Fibroblast of lung (primary cell): ENCODE measurements around the gene FAM3D. TPM values are rescaled to one million over a fixed set of nuclear protein-coding genes. Genes with fewer than 3 reads are reported as not detected.

Experiments
- DNase-seq, 2 donors: peaks; one replicate each; pipeline versions ENCODE4 v3.0.0 to v3.0.0-alpha.2; 2010; ENCODE audit warnings: low read depth in 2 of 2
- H2AFZ ChIP-seq: 2 replicates; pipeline ENCODE4 v1.5.1; 2012; ENCODE audit warnings: low read length, control low read depth, inconsistent platforms
- H3K27ac ChIP-seq: 2 replicates; pipeline ENCODE4 v1.5.1; 2011; ENCODE audit warnings: low read length, control low read depth; ENCODE audit not compliant: insufficient read depth
- H3K27me3 ChIP-seq: 2 replicates; pipeline ENCODE4 v1.5.1; 2011; ENCODE audit warnings: mild to moderate bottlenecking, low read length; ENCODE audit not compliant: control insufficient read depth, insufficient read depth
- H3K36me3 ChIP-seq: 2 replicates; pipeline ENCODE4 v1.5.1; 2011; ENCODE audit warnings: low read length; ENCODE audit not compliant: control insufficient read depth, insufficient read depth
- H3K4me1 ChIP-seq: 2 replicates; pipeline ENCODE4 v1.5.1; 2011; ENCODE audit warnings: low read length; ENCODE audit not compliant: control insufficient read depth, insufficient read depth; ENCODE audit errors: extremely low read depth
- H3K4me2 ChIP-seq: 2 replicates; pipeline ENCODE4 v1.5.1; 2011; ENCODE audit warnings: low read length, control low read depth; ENCODE audit not compliant: insufficient read depth; ENCODE audit errors: extremely low read depth
- H3K4me3 ChIP-seq, 4 experiments: fragments of 200-600 bp in 1 of 4; sonication (generic) in 1 of 4; replicated peaks in 1 of 4; 2 replicates each; pipeline ENCODE4 v1.5.1; 2011 to 2016; ENCODE audit warnings: low read length in 4 of 4, low read depth in 3 of 4, mild to moderate bottlenecking in 3 of 4, control low read depth in 2 of 4, inconsistent platforms in 1 of 4, mixed read lengths in 1 of 4; ENCODE audit not compliant: insufficient read depth in 1 of 4; ENCODE audit errors: control extremely low read depth in 1 of 4
- H3K79me2 ChIP-seq: 2 replicates; pipeline ENCODE4 v1.5.1; 2012; ENCODE audit warnings: mild to moderate bottlenecking, low read length, inconsistent platforms; ENCODE audit not compliant: control insufficient read depth, insufficient read depth
- H3K9ac ChIP-seq: 2 replicates; pipeline ENCODE4 v1.5.1; 2011; ENCODE audit warnings: mild to moderate bottlenecking, low read length, control low read depth; ENCODE audit not compliant: insufficient read depth
- H3K9me3 ChIP-seq: 2 replicates; pipeline ENCODE4 v1.5.1; 2012; ENCODE audit warnings: low read depth, low read length; ENCODE audit not compliant: control insufficient read depth, insufficient read depth
- H4K20me1 ChIP-seq: 2 replicates; pipeline ENCODE4 v1.5.1; 2011; ENCODE audit warnings: low read length; ENCODE audit not compliant: control insufficient read depth, insufficient read depth; ENCODE audit errors: extremely low read depth
- EZH2 ChIP-seq: IDR thresholded peaks from 2 replicates; pipeline ENCODE4 v1.5.1; 2012; ENCODE audit warnings: low read length, control low read depth, mild to moderate bottlenecking; ENCODE audit errors: missing control alignments
- polyA plus RNA-seq, 2 donors: library from polyadenylated mRNA; depleted of rRNA in 1 of 2; stranded (reverse) in 1 of 2; unstranded in 1 of 2; fragments of >200 nt; gene quantifications; 2 replicates each; pipeline ENCODE4 v1.2.1, GENCODE V29; 2011 to 2012; ENCODE audit warnings: missing spikeins in 1 of 2
- total RNA-seq: library from RNA; depleted of rRNA; stranded (reverse); fragments of >200 nt; gene quantifications from 2 replicates; pipeline ENCODE4 v1.2.1, GENCODE V29; 2014
- TF ChIP-seq, protein P1 (sequence below), 2 donors: IDR thresholded peaks in 1 of 2; conservative IDR thresholded peaks in 1 of 2; 1 replicate in 1 of 2; 2 replicates in 1 of 2; pipeline ENCODE4 v1.5.1; 2011 to 2012; ENCODE audit warnings: low read length in 2 of 2, control low read depth in 1 of 2, inconsistent platforms in 1 of 2, low read depth in 1 of 2, mild to moderate bottlenecking in 1 of 2

The FAM3D gene
- total and polyA plus RNA-seq, 2 donors (not counting 1 experiment from before 2014, with no cell fraction given) = not detected

- Histone ChIP-seq H3K4me1 (no peaks in the 10 kb centered on the region), H3K27ac (no peak overlapping the region), H3K79me2 (no peaks in the 10 kb centered on the region), H3K9me3 (no peaks in the 10 kb centered on the region), H3K4me2 (no peak overlapping the region), H3K36me3 (no peaks in the 10 kb centered on the region), H2AFZ (no peak overlapping the region), H3K4me3 (no peak overlapping the region), H4K20me1 (no peaks in the 10 kb centered on the region), H3K9ac (no peak overlapping the region), H3K27me3 (peaks cover 3% of the 10 kb centered on the region)
- DNase-seq = no peak
- TF ChIP-seq, protein P1, sequence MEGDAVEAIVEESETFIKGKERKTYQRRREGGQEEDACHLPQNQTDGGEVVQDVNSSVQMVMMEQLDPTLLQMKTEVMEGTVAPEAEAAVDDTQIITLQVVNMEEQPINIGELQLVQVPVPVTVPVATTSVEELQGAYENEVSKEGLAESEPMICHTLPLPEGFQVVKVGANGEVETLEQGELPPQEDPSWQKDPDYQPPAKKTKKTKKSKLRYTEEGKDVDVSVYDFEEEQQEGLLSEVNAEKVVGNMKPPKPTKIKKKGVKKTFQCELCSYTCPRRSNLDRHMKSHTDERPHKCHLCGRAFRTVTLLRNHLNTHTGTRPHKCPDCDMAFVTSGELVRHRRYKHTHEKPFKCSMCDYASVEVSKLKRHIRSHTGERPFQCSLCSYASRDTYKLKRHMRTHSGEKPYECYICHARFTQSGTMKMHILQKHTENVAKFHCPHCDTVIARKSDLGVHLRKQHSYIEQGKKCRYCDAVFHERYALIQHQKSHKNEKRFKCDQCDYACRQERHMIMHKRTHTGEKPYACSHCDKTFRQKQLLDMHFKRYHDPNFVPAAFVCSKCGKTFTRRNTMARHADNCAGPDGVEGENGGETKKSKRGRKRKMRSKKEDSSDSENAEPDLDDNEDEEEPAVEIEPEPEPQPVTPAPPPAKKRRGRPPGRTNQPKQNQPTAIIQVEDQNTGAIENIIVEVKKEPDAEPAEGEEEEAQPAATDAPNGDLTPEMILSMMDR (conservative IDR thresholded peaks at IDR 0.05 in 1 of 2, IDR thresholded peaks at IDR 0.05 in 1 of 2; ENCODE audit: low read depth in 1 of 2, low read length in 2 of 2) = no peak
- TF ChIP-seq EZH2 = no peak
Measured at GRCh38 chr3:58657571-58658141, 8.9 kb downstream of the FAM3D start.

GRCh38 chr3:58657036-58657520 lies 9.5 kb downstream of the FAM3D start:
- no peak overlapping the region for H3K4me3 ChIP-seq
- H3K9me3 ChIP-seq = no peaks in the 10 kb centered on the region
- H3K9ac ChIP-seq = no peak overlapping the region
- no peaks in the 10 kb centered on the region for H4K20me1 ChIP-seq
- H3K27me3 ChIP-seq = no peaks in the 10 kb centered on the region
- no peaks in the 10 kb centered on the region for H3K4me1 ChIP-seq
- no peak for DNase-seq
- no peaks in the 10 kb centered on the region for H3K36me3 ChIP-seq
- H3K79me2 ChIP-seq = no peaks in the 10 kb centered on the region
- no peak overlapping the region for H2AFZ ChIP-seq
- no peak for TF ChIP-seq EZH2
- TF ChIP-seq, protein P1 (conservative IDR thresholded peaks at IDR 0.05 in 1 of 2, IDR thresholded peaks at IDR 0.05 in 1 of 2; ENCODE audit: low read depth in 1 of 2, low read length in 2 of 2) = no peak
- H3K4me2 ChIP-seq = no peak overlapping the region
- H3K27ac ChIP-seq = no peak overlapping the region

GRCh38 chr3:58656631-58657030 lies 9.9 kb downstream of the FAM3D start:
- Histone ChIP-seq H3K27ac (no peak overlapping the region), H2AFZ (no peak overlapping the region), H3K79me2 (no peaks in the 10 kb centered on the region), H4K20me1 (no peaks in the 10 kb centered on the region), H3K36me3 (no peaks in the 10 kb centered on the region), H3K27me3 (no peaks in the 10 kb centered on the region), H3K4me2 (no peak overlapping the region), H3K4me1 (no peaks in the 10 kb centered on the region), H3K9me3 (no peaks in the 10 kb centered on the region), H3K4me3 (no peak overlapping the region), H3K9ac (no peak overlapping the region)
- DNase-seq = no peak
- TF ChIP-seq, protein P1 (conservative IDR thresholded peaks at IDR 0.05 in 1 of 2, IDR thresholded peaks at IDR 0.05 in 1 of 2; ENCODE audit: low read depth in 1 of 2, low read length in 2 of 2) = no peak
- no peak for TF ChIP-seq EZH2
